Right atrium auricular region (tissue), 2 donors: ENCODE data around the gene LBHD2. TPM values are rescaled to one million over a fixed set of nuclear protein-coding genes. Genes with fewer than 3 reads are reported as not detected.
"Not testable (repeated sequence)": the region's sequence is repeated elsewhere in the genome, so short reads cannot be mapped to it uniquely, and the experiment has no call there.

Experiments used
- DNase-seq: peaks from one replicate; pipeline ENCODE4 v3.0.0-alpha.2; 2019; ENCODE audit warnings: low spot score
- H3K27ac ChIP-seq, 2 donors: fragments of 200-600 bp; sonication (generic); 1 replicate in 1 of 2; 2 replicates in 1 of 2; pipeline ENCODE4 v1.5.1; 2016 to 2019
- H3K27me3 ChIP-seq, 2 donors: fragments of 200-600 bp; sonication (generic); one replicate each; pipeline versions ENCODE4 v1.5.1 to v1.6.0; 2017 to 2019
- H3K36me3 ChIP-seq: fragments of 200-600 bp; sonication (generic); one replicate; pipeline ENCODE4 v1.5.1; 2016
- H3K4me1 ChIP-seq, 2 donors: fragments of 200-600 bp; sonication (generic); one replicate each; pipeline versions ENCODE4 v1.5.1 to v1.6.0; 2017 to 2019
- H3K4me3 ChIP-seq, 2 donors: fragments of 200-600 bp; sonication (generic); 1 replicate in 1 of 2; 2 replicates in 1 of 2; pipeline ENCODE4 v1.5.1; 2017 to 2019; ENCODE audit warnings: mild to moderate bottlenecking in 1 of 2, moderate library complexity in 1 of 2
- H3K9me3 ChIP-seq, 2 donors: fragments of 200-600 bp; sonication (generic); one replicate each; pipeline ENCODE4 v1.5.1; 2019
- CTCF ChIP-seq, 2 donors: fragments of 200-600 bp; sonication (generic); IDR thresholded peaks; one replicate each; pipeline ENCODE4 v1.5.1; 2019; ENCODE audit warnings: antibody characterized with exemption in 2 of 2
- total RNA-seq, 2 donors: library from RNA; depleted of rRNA; stranded (reverse); fragments of >200 nt; gene quantifications; one replicate each; pipeline ENCODE4 v1.1.0, GENCODE V29; 2016

Gene LBHD2
- not detected for total RNA-seq

GRCh38 chr14:103084021-103084919 lies at the start of gene LBHD2:
Gene LBHD2 (plus strand): TSS chr14:103084210. CDS start chr14:103086013, 1,803 bp downstream.
- Histone ChIP-seq H3K9me3 (no peaks in the 10 kb centered on the region), H3K27ac (no peak within 1 kb of the TSS), H3K27me3 (peaks cover 5% of the 10 kb centered on the region in 2 donors), H3K4me1 (peaks cover 0 to 7% of the 10 kb centered on the region in 2 donors), H3K4me3 (peak within 1 kb of the TSS in 1 of 2 donors; percentile 28), H3K36me3 (no peaks in the 10 kb centered on the region)
- TF ChIP-seq CTCF (IDR thresholded peaks at IDR 0.05) = no peak
- DNase-seq = no peak

GRCh38 chr14:103041464-103041863 lies 42.5 kb upstream of the LBHD2 start:
- Histone ChIP-seq H3K9me3 (no peaks in the 10 kb centered on the region), H3K27ac (no peak overlapping the region), H3K36me3 (peaks cover 7% of the 10 kb centered on the region), H3K27me3 (no peaks in the 10 kb centered on the region), H3K4me1 (peaks cover 0 to 16% of the 10 kb centered on the region in 2 donors), H3K4me3 (no peak overlapping the region)
- no peak for DNase-seq
- no peak for TF ChIP-seq CTCF (IDR thresholded peaks at IDR 0.05)

GRCh38 chr14:103043257-103044015 lies 40.6 kb upstream of the LBHD2 start:
- DNase-seq = no peak
- peaks cover 14% of the 10 kb centered on the region for H3K36me3 ChIP-seq
- no peaks in the 10 kb centered on the region for H3K27me3 ChIP-seq
- H3K9me3 ChIP-seq = no peaks in the 10 kb centered on the region
- no peak overlapping the region for H3K4me3 ChIP-seq
- no peak overlapping the region for H3K27ac ChIP-seq
- no peak for TF ChIP-seq CTCF (IDR thresholded peaks at IDR 0.05)
- peaks cover 0 to 21% of the 10 kb centered on the region in 2 donors for H3K4me1 ChIP-seq

- Histone ChIP-seq H3K4me1 (peaks cover 0 to 34% of the 10 kb centered on the region in 2 donors), H3K27ac (no peak overlapping the region), H3K36me3 (peaks cover 14% of the 10 kb centered on the region), H3K4me3 (no peak overlapping the region), H3K9me3 (no peaks in the 10 kb centered on the region), H3K27me3 (no peaks in the 10 kb centered on the region)
- no peak for TF ChIP-seq CTCF (IDR thresholded peaks at IDR 0.05)
- no peak for DNase-seq
Measured at GRCh38 chr14:103045371-103045869, 38.6 kb upstream of the LBHD2 start.

GRCh38 chr14:103047453-103047852 lies 36.6 kb upstream of the LBHD2 start:
- H3K27ac ChIP-seq, H3K4me3 ChIP-seq, DNase-seq, H3K36me3 ChIP-seq, H3K27me3 ChIP-seq, H3K9me3 ChIP-seq: not testable (repeated sequence)
- H3K4me1 ChIP-seq = peaks cover 0 to 49% of the 10 kb centered on the region in 2 donors

- no peak overlapping the region for H3K27ac ChIP-seq
- H3K36me3 ChIP-seq = peaks cover 7% of the 10 kb centered on the region
- no peaks in the 10 kb centered on the region for H3K9me3 ChIP-seq
- DNase-seq = no peak
- TF ChIP-seq CTCF (IDR thresholded peaks at IDR 0.05) = no peak
- H3K27me3 ChIP-seq = no peaks in the 10 kb centered on the region
- no peak overlapping the region for H3K4me3 ChIP-seq
- peaks cover 0 to 60% of the 10 kb centered on the region in 2 donors for H3K4me1 ChIP-seq
Measured at GRCh38 chr14:103050935-103051334, 33.1 kb upstream of the LBHD2 start.
